HEK293T (cell line): ENCODE measurements around the gene CAMKK1.

ENCODE experiments used
- FOXM1 ChIP-seq: fragments of 450-650 bp; IDR thresholded peaks from 2 replicates; pipeline ENCODE4 v1.6.1; 2017; ENCODE audit warnings: mild to moderate bottlenecking, borderline replicate concordance
- NFRKB ChIP-seq: fragments of 450-650 bp; IDR thresholded peaks from 2 replicates; pipeline ENCODE4 v1.6.1; 2016; ENCODE audit warnings: mild to moderate bottlenecking, moderate library complexity
- SP1 ChIP-seq: fragments of 450-650 bp; IDR thresholded peaks from 2 replicates; pipeline ENCODE4 v1.6.1; 2017
- ZNF384 ChIP-seq: fragments of 450-650 bp; IDR thresholded peaks from 2 replicates; pipeline ENCODE4 v1.6.1; 2016

DNA sequence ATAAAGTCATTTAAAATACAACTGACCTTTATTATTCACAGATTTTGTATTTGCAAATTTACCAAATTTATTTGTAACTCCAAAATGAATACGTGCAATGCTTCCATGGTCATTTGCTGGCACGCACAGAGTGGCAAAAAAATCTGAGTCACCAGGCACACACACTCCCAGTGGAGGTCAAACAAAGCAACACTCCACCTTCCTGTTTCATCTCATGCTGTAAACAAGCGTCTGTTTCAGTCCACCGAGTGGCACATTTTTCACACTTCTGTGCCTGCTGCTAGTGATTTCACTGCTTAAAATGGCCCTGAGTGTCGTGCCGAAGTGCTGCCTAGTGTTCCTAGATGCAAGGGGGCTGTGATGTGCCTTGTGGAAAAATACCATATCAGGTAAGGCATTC lies 74.1 kb downstream of the CAMKK1 start:
- TF ChIP-seq FOXM1 (no peak), SP1 (no peak), ZNF384 (no peak), NFRKB (no peak)
